ENCODE measurements around the gene EXOC3L1.

Gene EXOC3L1

DNA sequence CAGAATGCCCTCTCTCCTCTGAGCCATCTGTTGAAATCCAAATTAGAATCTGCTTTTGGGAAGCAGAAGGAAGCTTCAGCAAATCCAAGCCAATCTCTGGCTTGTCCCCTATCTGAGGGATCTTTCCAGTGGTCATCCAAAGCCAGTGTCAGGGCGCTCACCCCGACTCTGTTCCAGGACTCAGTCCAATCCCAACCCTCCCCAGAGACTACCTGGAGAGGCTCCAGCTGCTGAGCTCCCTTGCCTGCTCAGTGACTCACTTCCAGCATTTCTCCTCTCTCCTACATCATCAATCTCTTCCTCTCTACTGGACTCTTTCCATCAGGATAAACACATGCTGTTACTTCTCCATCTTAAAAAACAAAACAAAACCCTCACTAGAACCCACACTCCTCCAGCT lies 8.6 kb downstream of the EXOC3L1 start:
- no peaks in the 10 kb centered on the region for H3K36me3 ChIP-seq (ENCODE audit: control insufficient read depth in 2 of 2, insufficient read depth in 2 of 2, low read length in 2 of 2)
- H3K27me3 ChIP-seq (ENCODE audit: control insufficient read depth in 2 of 2, insufficient read depth in 2 of 2, low read length in 2 of 2) = peaks cover 0 to 2% of the 10 kb centered on the region in 2 donors
- peak overlapping the region in 1 of 2 donors; percentile 24 for H3K9ac ChIP-seq (ENCODE audit: low read depth in 1 of 2, low read length in 2 of 2)
- peaks cover 31 to 34% of the 10 kb centered on the region in 2 donors for H3K4me1 ChIP-seq (ENCODE audit: control insufficient read depth in 2 of 2, insufficient read depth in 2 of 2, low read length in 2 of 2)
- no peaks in the 10 kb centered on the region for H3K9me3 ChIP-seq (ENCODE audit: control insufficient read depth in 2 of 2, low read length in 2 of 2)
- H3K4me3 ChIP-seq (ENCODE audit: low read length in 2 of 2) = no peak overlapping the region
- H3K27ac ChIP-seq (ENCODE audit: low read depth in 2 of 2, low read length in 2 of 2) = peak overlapping the region in 1 of 2 donors; percentile 23

DNA sequence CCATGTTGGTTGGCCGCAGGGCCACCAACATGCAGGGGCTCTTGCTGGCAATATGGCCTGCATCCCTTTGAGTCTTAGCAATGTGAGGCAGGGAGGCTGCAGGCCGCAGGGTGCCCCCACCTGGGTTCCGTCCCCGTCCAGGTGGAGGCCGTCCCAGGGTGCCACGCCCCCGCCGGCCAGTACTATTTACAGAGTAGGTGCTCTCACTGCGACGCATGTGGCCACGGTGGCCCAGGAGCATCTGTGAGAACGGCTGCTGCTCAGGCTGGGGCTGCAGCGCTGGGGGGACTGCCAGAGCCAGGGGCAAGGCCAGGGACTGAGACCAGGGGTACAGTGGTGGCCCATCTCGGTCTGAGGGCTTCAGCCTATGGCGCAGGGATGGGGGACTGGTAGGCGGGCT lies 9.8 kb downstream of the EXOC3L1 start:
- Histone ChIP-seq H3K9me3 (ENCODE audit: control insufficient read depth in 2 of 2, low read length in 2 of 2) (no peaks in the 10 kb centered on the region), H3K4me1 (ENCODE audit: control insufficient read depth in 2 of 2, insufficient read depth in 2 of 2, low read length in 2 of 2) (peaks cover 26 to 27% of the 10 kb centered on the region in 2 donors), H3K27ac (ENCODE audit: low read depth in 2 of 2, low read length in 2 of 2) (no peak overlapping the region), H3K4me3 (ENCODE audit: low read length in 2 of 2) (no peak overlapping the region), H3K27me3 (ENCODE audit: control insufficient read depth in 2 of 2, insufficient read depth in 2 of 2, low read length in 2 of 2) (no peaks in the 10 kb centered on the region), H3K9ac (ENCODE audit: low read depth in 1 of 2, low read length in 2 of 2) (no peak overlapping the region), H3K36me3 (ENCODE audit: control insufficient read depth in 2 of 2, insufficient read depth in 2 of 2, low read length in 2 of 2) (no peaks in the 10 kb centered on the region)

DNA sequence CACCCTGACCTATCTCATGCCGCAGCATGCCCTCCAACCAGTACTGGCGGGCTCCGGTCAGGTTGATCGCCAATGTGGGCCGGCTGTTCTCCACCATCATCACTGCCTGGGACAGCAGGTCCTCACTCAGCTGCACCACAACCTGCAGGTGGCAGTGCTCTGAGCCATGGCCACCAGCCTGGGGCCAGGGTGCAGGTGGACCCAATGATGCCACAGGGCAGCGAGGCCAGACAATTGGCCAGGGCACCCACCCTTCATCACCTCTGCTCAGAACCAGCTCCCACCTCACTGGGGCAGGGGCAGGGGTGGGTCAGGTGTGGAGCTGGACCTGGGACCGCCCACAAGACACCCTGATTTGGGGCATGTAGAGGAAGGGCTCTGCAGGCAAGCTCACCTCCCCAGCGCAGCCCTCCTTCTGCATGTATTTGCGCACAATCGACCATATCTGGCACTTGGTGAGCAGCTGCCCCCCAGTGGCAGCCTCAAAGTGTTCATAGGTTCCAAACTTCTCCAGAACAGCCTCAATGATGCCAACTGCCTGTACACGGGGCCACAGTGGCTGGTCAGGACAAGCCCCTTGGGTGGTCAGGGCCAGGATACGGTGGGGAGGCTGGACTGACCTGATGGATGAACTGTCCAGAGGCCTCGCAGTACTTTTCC lies 10.4 kb downstream of the EXOC3L1 start:
- no peak overlapping the region for H3K27ac ChIP-seq (ENCODE audit: low read depth in 2 of 2, low read length in 2 of 2)
- no peaks in the 10 kb centered on the region for H3K27me3 ChIP-seq (ENCODE audit: control insufficient read depth in 2 of 2, insufficient read depth in 2 of 2, low read length in 2 of 2)
- peaks cover 23 to 24% of the 10 kb centered on the region in 2 donors for H3K4me1 ChIP-seq (ENCODE audit: control insufficient read depth in 2 of 2, insufficient read depth in 2 of 2, low read length in 2 of 2)
- no peaks in the 10 kb centered on the region for H3K36me3 ChIP-seq (ENCODE audit: control insufficient read depth in 2 of 2, insufficient read depth in 2 of 2, low read length in 2 of 2)
- H3K9ac ChIP-seq (ENCODE audit: low read depth in 1 of 2, low read length in 2 of 2) = no peak overlapping the region
- H3K9me3 ChIP-seq (ENCODE audit: control insufficient read depth in 2 of 2, low read length in 2 of 2) = no peaks in the 10 kb centered on the region
- H3K4me3 ChIP-seq (ENCODE audit: low read length in 2 of 2) = no peak overlapping the region

DNA sequence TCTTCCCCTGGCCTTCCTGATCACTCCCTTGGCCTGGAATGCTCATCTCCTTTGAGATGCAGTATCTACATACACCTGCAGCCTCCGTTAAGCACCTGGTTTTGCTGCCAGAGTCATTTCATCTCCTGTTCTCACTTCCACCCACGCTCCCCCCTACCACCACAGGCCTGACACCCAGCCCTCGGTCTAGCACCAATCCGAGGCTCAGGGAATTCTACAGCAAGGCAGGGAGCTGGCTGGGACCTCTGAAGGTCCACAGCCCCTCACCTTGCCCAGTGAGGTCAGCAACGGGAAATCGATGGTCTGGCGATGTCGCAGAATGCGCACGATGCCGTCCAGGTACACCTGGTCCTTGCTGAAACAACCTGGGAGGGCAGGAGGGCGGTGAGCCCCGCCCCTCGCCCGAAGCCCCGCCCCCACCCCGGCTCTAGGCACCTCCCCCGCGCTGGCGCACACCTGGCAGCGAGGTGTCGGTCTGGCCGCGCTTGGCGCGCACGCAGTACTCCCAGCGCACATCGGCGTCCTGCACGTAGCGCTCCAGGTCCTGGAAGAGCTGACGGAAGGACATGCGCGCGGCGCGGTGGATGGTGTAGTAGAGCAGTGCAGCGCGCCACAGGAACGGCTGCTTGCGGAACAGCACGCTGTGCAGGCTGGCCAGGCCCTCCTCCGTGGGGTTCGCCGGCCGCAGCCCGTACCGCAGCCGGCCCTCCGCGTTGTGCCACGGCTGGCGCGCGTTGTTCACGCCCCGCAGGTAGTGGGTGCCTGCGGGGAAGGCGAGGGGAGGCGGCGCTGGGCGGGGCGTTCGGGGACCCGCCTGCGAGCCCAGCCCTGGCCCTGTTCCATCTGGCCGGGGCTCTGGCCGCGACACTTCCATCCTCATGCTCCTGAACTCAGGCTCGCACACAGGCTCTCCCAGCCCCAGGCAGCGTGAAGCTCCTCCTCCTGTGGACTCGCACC lies 11.9 kb downstream of the EXOC3L1 start:
- Histone ChIP-seq H3K9me3 (ENCODE audit: control insufficient read depth in 2 of 2, low read length in 2 of 2) (no peaks in the 10 kb centered on the region), H3K4me1 (ENCODE audit: control insufficient read depth in 2 of 2, insufficient read depth in 2 of 2, low read length in 2 of 2) (peaks cover 29 to 30% of the 10 kb centered on the region in 2 donors), H3K36me3 (ENCODE audit: control insufficient read depth in 2 of 2, insufficient read depth in 2 of 2, low read length in 2 of 2) (no peaks in the 10 kb centered on the region), H3K9ac (ENCODE audit: low read depth in 1 of 2, low read length in 2 of 2) (peak overlapping the region; percentile 49 to 62), H3K4me3 (ENCODE audit: low read length in 2 of 2) (peak overlapping the region; percentile 59 to 65), H3K27ac (ENCODE audit: low read depth in 2 of 2, low read length in 2 of 2) (peak overlapping the region; percentile 84 to 87), H3K27me3 (ENCODE audit: control insufficient read depth in 2 of 2, insufficient read depth in 2 of 2, low read length in 2 of 2) (no peaks in the 10 kb centered on the region)

DNA sequence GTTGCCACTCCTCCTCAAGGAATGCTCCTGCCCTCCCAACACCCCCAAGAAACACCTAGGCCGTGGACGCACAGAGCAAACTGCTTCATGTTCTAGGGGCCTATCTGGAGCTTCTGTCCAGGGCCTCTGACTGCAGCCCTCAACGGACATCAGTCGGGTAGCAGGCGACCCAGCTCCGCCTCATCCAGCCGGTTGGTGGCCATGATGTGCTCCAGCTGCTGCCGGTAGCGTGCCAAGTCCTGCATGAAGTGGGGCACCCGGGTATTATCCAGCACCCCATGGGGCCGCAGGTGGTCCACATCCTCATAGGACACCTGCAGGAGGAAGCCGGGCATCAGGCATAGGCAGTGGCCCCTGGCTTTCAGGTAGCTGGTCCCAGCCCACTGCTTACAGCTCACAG lies 13.3 kb downstream of the EXOC3L1 start:
- no peaks in the 10 kb centered on the region for H3K36me3 ChIP-seq (ENCODE audit: control insufficient read depth in 2 of 2, insufficient read depth in 2 of 2, low read length in 2 of 2)
- H3K4me1 ChIP-seq (ENCODE audit: control insufficient read depth in 2 of 2, insufficient read depth in 2 of 2, low read length in 2 of 2) = peaks cover 26 to 28% of the 10 kb centered on the region in 2 donors

DNA sequence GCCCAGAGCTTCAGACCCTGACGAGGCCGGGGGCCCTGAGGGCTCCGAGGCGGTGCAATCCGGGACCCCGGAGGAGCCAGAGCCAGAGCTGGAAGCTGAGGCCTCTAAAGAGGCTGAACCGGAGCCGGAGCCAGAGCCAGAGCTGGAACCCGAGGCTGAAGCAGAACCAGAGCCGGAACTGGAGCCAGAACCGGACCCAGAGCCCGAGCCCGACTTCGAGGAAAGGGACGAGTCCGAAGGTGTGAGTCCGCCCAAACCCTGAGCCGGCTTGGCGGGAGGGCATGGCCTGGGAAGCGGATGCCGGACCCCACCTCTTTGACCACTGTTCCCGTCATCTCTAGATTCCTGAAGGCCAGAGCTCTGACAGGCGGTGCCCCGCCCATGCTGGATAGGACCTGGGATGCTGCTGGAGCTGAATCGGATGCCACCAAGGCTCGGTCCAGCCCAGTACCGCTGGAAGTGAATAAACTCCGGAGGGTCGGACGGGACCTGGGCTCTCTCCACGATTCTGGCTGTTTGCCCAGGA lies 15.2 kb downstream of the EXOC3L1 start:
- Histone ChIP-seq H3K4me1 (ENCODE audit: control insufficient read depth in 2 of 2, insufficient read depth in 2 of 2, low read length in 2 of 2) (peaks cover 37% of the 10 kb centered on the region in 2 donors), H3K27me3 (ENCODE audit: control insufficient read depth in 2 of 2, insufficient read depth in 2 of 2, low read length in 2 of 2) (no peaks in the 10 kb centered on the region)

More for the DNA sequence above, 13.3 kb downstream of the EXOC3L1 start:
- no peaks in the 10 kb centered on the region for H3K27me3 ChIP-seq (ENCODE audit: control insufficient read depth in 2 of 2, insufficient read depth in 2 of 2, low read length in 2 of 2)
- H3K4me3 ChIP-seq (ENCODE audit: low read length in 2 of 2) = no peak overlapping the region
- H3K9me3 ChIP-seq (ENCODE audit: control insufficient read depth in 2 of 2, low read length in 2 of 2) = no peaks in the 10 kb centered on the region
- no peak overlapping the region for H3K9ac ChIP-seq (ENCODE audit: low read depth in 1 of 2, low read length in 2 of 2)
- H3K27ac ChIP-seq (ENCODE audit: low read depth in 2 of 2, low read length in 2 of 2) = no peak overlapping the region

DNA sequence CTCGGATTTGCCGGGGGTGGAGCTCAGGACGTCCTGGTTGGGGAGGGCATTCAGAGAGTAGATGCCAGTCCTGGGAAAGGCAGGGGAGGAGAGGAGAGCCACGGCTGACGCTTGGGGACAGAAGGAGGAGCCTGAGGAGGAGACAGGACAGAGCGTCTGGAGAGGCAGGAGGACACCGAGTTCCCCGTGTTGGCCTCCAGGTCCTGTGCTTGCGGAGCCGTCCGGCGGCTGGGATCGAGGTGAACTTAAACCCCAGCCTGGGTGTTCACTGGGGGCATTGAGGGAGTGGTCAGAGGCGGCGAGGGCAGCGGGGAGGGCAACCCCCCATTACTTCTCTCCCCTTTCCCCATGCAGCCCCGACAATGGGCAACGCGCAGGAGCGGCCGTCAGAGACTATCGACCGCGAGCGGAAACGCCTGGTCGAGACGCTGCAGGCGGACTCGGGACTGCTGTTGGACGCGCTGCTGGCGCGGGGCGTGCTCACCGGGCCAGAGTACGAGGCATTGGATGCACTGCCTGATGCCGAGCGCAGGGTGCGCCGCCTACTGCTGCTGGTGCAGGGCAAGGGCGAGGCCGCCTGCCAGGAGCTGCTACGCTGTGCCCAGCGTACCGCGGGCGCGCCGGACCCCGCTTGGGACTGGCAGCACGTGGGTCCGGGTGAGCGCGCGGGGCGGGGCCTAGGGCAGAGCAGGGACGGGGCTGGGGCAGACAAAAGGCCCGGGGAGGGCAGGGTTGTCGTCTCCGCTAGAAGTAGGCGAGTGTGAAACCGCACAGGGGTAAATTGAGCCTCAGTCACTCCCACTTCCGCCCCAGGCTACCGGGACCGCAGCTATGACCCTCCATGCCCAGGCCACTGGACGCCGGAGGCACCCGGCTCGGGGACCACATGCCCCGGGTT lies 15.9 kb downstream of the EXOC3L1 start:
- Histone ChIP-seq H3K27ac (ENCODE audit: low read depth in 2 of 2, low read length in 2 of 2) (peak overlapping the region; percentile 95 to 96), H3K9ac (ENCODE audit: low read depth in 1 of 2, low read length in 2 of 2) (peak overlapping the region; percentile 77 to 83), H3K4me3 (ENCODE audit: low read length in 2 of 2) (peak overlapping the region; percentile 60 to 77), H3K36me3 (ENCODE audit: control insufficient read depth in 2 of 2, insufficient read depth in 2 of 2, low read length in 2 of 2) (no peaks in the 10 kb centered on the region), H3K27me3 (ENCODE audit: control insufficient read depth in 2 of 2, insufficient read depth in 2 of 2, low read length in 2 of 2) (no peaks in the 10 kb centered on the region), H3K4me1 (ENCODE audit: control insufficient read depth in 2 of 2, insufficient read depth in 2 of 2, low read length in 2 of 2) (peaks cover 43 to 44% of the 10 kb centered on the region in 2 donors), H3K9me3 (ENCODE audit: control insufficient read depth in 2 of 2, low read length in 2 of 2) (no peaks in the 10 kb centered on the region)

More for the DNA sequence above, 15.2 kb downstream of the EXOC3L1 start:
- Histone ChIP-seq H3K9ac (ENCODE audit: low read depth in 1 of 2, low read length in 2 of 2) (peak overlapping the region; percentile 41 to 77), H3K27ac (ENCODE audit: low read depth in 2 of 2, low read length in 2 of 2) (peak overlapping the region; percentile 95 to 96), H3K9me3 (ENCODE audit: control insufficient read depth in 2 of 2, low read length in 2 of 2) (no peaks in the 10 kb centered on the region), H3K4me3 (ENCODE audit: low read length in 2 of 2) (peak overlapping the region; percentile 60 to 77), H3K36me3 (ENCODE audit: control insufficient read depth in 2 of 2, insufficient read depth in 2 of 2, low read length in 2 of 2) (no peaks in the 10 kb centered on the region)

DNA sequence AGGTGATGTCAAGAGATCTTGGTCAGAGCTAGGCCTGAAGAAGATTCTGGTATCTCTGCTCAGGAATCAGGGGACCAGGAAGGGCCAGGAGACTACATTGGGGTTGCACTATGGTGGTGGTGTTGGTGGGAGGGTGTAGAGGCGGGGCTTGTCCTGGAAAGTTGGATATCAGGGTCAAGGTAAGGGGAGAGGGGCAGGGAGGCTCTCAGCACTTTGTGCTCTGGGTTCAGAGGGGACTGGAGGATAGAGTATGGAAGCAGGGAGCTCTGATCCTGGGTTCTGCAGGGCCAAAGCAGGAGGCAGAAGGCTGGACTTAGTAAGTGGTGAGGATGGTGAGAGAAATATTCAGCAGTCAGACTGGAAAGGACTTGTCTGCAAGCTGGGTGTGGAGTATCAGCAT lies 16.6 kb downstream of the EXOC3L1 start:
- peak overlapping the region; percentile 60 to 77 for H3K4me3 ChIP-seq (ENCODE audit: low read length in 2 of 2)
- H3K27me3 ChIP-seq (ENCODE audit: control insufficient read depth in 2 of 2, insufficient read depth in 2 of 2, low read length in 2 of 2) = no peaks in the 10 kb centered on the region

DNA sequence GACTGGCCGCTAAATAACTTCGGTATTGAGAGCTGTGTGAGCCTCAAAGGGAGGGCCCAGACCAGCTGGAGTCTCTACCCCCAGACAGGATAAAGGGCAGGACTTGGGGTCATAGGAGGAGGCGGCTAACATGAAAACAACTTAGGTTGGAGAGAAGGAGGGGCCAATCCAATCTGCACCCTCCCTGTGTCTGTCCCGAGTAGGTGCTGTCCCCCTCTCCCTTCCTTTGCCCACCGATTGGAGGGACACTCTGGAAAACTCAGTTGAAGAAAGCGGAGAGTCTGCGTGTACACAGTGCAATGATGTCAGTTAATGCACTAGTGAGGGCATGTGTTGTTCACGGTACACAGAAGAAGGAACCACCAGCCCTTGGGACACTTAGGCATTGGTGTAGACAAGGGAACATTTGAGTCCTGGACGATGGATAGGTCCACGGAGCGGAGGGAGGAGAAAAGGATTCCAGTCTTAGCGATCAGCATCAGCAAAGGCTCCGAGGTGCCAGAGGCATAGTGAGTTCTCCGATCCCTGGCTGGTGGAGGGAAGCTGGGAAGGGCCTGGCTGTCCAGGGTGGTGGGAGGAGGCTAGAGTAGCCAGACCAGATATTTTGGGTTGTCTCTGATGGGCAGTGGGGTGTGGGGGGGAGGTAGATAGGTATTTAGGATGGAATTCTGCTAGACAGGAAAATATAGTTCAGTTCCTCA lies 18.8 kb downstream of the EXOC3L1 start:
- Histone ChIP-seq H3K27me3 (ENCODE audit: control insufficient read depth in 2 of 2, insufficient read depth in 2 of 2, low read length in 2 of 2) (peaks cover 3% of the 10 kb centered on the region in 2 donors), H3K9ac (ENCODE audit: low read depth in 1 of 2, low read length in 2 of 2) (peak overlapping the region; percentile 56 to 72), H3K36me3 (ENCODE audit: control insufficient read depth in 2 of 2, insufficient read depth in 2 of 2, low read length in 2 of 2) (no peaks in the 10 kb centered on the region), H3K27ac (ENCODE audit: low read depth in 2 of 2, low read length in 2 of 2) (peak overlapping the region; percentile 79), H3K4me3 (ENCODE audit: low read length in 2 of 2) (peak overlapping the region; percentile 56 to 61), H3K9me3 (ENCODE audit: control insufficient read depth in 2 of 2, low read length in 2 of 2) (no peaks in the 10 kb centered on the region), H3K4me1 (ENCODE audit: control insufficient read depth in 2 of 2, insufficient read depth in 2 of 2, low read length in 2 of 2) (peaks cover 34 to 35% of the 10 kb centered on the region in 2 donors)

More for the DNA sequence above, 16.6 kb downstream of the EXOC3L1 start:
- H3K36me3 ChIP-seq (ENCODE audit: control insufficient read depth in 2 of 2, insufficient read depth in 2 of 2, low read length in 2 of 2) = no peaks in the 10 kb centered on the region
- H3K9me3 ChIP-seq (ENCODE audit: control insufficient read depth in 2 of 2, low read length in 2 of 2) = no peaks in the 10 kb centered on the region
- peak overlapping the region; percentile 77 to 83 for H3K9ac ChIP-seq (ENCODE audit: low read depth in 1 of 2, low read length in 2 of 2)
- peak overlapping the region; percentile 95 to 96 for H3K27ac ChIP-seq (ENCODE audit: low read depth in 2 of 2, low read length in 2 of 2)
- H3K4me1 ChIP-seq (ENCODE audit: control insufficient read depth in 2 of 2, insufficient read depth in 2 of 2, low read length in 2 of 2) = peaks cover 37 to 39% of the 10 kb centered on the region in 2 donors

Data from mucosa of rectum (tissue), 2 donors.